ENCODE data around the gene FYN.

GRCh38 chr6:111837641-111838500 is 35.4 kb downstream of the FYN start:
- TF ChIP-seq CTCF (IDR thresholded peaks at IDR 0.05) (no peak), POLR2A (IDR thresholded peaks at IDR 0.05) (no peak)
